HUES64 (cell line): ENCODE results near the gene WASL.

Source experiments
- H3K27ac ChIP-seq: 2 replicates; pipeline ENCODE4 v1.7.0; 2013; ENCODE audit warnings: low read depth, low read length, inconsistent platforms
- H3K27me3 ChIP-seq: 2 replicates; pipeline ENCODE4 v1.6.1; 2013; ENCODE audit warnings: mild to moderate bottlenecking, low read length; ENCODE audit not compliant: insufficient read depth
- H3K36me3 ChIP-seq: 2 replicates; pipeline ENCODE4 v1.6.1; 2013; ENCODE audit warnings: mild to moderate bottlenecking, low read length; ENCODE audit not compliant: insufficient read depth
- H3K4me1 ChIP-seq: 2 replicates; pipeline ENCODE4 v1.6.1; 2013; ENCODE audit warnings: mild to moderate bottlenecking, low read length, moderate library complexity; ENCODE audit not compliant: insufficient read depth
- H3K4me3 ChIP-seq: 2 replicates; pipeline ENCODE4 v1.5.1; 2013; ENCODE audit warnings: mild to moderate bottlenecking, low read length, moderate library complexity
- H3K9ac ChIP-seq: 2 replicates; pipeline ENCODE4 v1.6.1; 2013; ENCODE audit warnings: mild to moderate bottlenecking, low read depth, low read length
- H3K9me3 ChIP-seq: 2 replicates; pipeline ENCODE4 v1.6.1; 2013; ENCODE audit warnings: low read depth, low read length; ENCODE audit not compliant: insufficient read depth
- WGBS: fragments of 150-250, 120-280 bp; methylation state at CpG from one replicate; pipeline ENCODE4 v1.1.7; 2013; ENCODE audit warnings: missing lambda C conversion rate; 5-methylcytosine and 5-hydroxymethylcytosine counted together

WASL gene

DNA sequence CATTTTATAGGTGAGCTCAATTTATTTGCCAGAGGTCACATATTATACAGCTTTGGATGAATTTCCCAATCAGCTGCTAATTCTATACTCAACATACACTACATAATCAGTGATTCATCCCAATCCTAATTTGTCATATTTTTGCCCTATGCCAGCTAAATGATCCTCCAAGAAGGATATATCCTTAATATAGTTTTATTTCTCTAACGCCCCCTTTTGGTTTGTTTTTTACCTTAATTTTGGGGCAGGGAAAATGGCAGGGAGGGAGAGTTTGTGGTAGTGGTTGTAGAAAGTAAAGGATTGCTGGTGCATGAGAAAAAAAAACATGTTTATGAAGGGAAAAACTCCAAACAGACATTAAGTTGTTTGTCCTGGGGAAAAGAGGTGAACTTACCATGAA, 31.9 kb downstream of the WASL start:
- H3K36me3 ChIP-seq: 0 out of 2 replicates have a peak, but pooled peaks cover 3% of the 10 kb centered on the region
- H3K4me3 ChIP-seq: no peak overlapping the region
- H3K9me3 ChIP-seq: no peaks in the 10 kb centered on the region
- H3K27me3 ChIP-seq: no peaks in the 10 kb centered on the region
- peaks cover 17% of the 10 kb centered on the region for H3K4me1 ChIP-seq
- no peak overlapping the region for H3K9ac ChIP-seq
- WGBS: 73% methylated on average over 1 of the region's 1 CpG
- H3K27ac ChIP-seq: no peak overlapping the region

DNA sequence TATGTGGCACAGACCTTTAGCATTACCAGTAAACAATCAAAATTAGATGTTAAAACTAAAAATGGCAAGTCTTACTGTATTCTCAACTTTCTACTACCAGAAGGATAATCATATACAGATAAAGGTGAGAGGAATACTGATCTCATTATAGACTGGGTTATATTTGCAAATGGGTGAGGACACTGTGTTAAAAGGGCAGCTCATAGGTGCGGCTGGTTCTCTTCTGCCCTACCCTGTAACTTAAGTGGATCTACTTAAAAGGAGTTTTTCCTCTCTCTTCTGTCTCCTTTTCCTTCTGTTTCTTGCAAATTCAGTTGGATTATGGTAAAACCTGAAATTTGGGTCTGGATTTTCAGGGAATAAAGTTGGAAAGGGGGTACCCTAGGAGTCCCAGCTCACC, 33.0 kb downstream of the WASL start:
- Histone ChIP-seq H3K27me3 (no peaks in the 10 kb centered on the region), H3K36me3 (0 out of 2 replicates have a peak, but pooled peaks cover 3% of the 10 kb centered on the region), H3K4me3 (no peak overlapping the region), H3K27ac (no peak overlapping the region), H3K4me1 (peaks cover 22% of the 10 kb centered on the region), H3K9me3 (no peaks in the 10 kb centered on the region), H3K9ac (no peak overlapping the region)
- WGBS: 40% methylated on average over 1 of the region's 1 CpG

DNA sequence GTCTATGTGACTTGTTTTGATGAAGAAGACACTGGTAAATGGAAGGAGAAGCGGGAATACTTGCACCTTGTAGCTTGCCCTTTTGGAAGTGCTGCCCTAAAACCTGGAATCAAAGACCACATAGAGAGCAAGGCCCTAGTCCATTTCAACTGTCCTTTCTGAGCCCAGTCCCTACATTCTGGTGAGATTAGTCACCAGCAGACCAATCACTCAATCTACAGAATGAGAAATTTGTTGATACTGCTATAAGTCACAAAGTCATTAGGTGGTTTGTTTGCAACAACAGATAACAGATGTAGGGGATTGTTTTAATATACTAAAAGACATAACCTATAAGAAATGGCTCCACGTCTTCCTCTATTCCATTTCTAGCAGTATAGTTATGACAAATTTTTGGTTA, 33.6 kb downstream of the WASL start:
- Histone ChIP-seq H3K9ac (no peak overlapping the region), H3K27me3 (no peaks in the 10 kb centered on the region), H3K4me3 (no peak overlapping the region), H3K36me3 (0 out of 2 replicates have a peak, but pooled peaks cover 3% of the 10 kb centered on the region), H3K27ac (no peak overlapping the region), H3K4me1 (peaks cover 28% of the 10 kb centered on the region), H3K9me3 (no peaks in the 10 kb centered on the region)
- 86% methylated on average over 2 of the region's 2 CpGs for WGBS

DNA sequence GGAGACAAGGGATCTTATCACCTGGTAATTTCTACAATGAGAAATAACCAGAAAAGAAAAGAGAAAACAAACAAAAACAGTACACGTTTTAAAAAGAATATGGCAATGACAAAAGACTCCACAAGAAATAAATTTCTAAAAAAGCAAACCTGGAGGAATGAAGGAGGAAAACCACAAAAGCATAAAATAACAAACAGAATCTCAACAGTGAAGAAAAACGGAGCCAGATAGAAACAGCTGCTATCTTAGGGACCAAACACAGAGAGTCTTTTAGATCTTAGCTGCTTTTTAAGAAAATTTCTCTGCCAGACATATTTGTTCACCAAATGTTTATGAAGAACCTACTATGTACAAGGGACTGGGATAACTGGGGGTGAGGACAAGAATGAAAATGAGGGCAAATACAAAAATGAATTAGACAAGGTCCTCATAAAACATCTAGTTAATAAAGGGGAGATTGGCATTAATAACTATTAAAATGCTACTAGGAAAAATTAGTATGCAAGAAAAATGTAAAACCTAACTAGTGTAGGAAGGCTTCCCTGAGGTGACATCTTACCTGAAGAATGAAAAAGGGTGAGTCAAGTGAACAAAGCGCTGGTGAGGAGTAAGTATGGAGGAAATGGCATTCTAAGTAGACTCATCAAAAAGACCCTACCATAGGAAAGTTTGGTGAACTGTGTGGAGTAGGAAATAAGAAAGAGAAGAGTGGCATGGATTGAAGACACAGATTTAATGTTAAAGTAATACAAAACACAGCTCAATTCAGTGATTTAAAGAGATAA, 34.3 kb downstream of the WASL start:
- Histone ChIP-seq H3K27ac (no peak overlapping the region; the same call in 1 of the 2 replicates), H3K4me1 (peaks cover 28% of the 10 kb centered on the region), H3K4me3 (no peak overlapping the region), H3K9ac (no peak overlapping the region), H3K36me3 (0 out of 2 replicates have a peak, but pooled peaks cover 3% of the 10 kb centered on the region), H3K9me3 (no peaks in the 10 kb centered on the region), H3K27me3 (no peaks in the 10 kb centered on the region)
- WGBS: 94% methylated on average over 2 of the region's 3 CpGs

- no peak overlapping the region for H3K9ac ChIP-seq
- peaks cover 28% of the 10 kb centered on the region for H3K4me1 ChIP-seq
- WGBS: 76% methylated on average over 1 of the region's 1 CpG
- no peak overlapping the region for H3K27ac ChIP-seq
- H3K4me3 ChIP-seq: no peak overlapping the region
- peaks cover 19% of the 10 kb centered on the region for H3K36me3 ChIP-seq
- H3K27me3 ChIP-seq: no peaks in the 10 kb centered on the region
- no peaks in the 10 kb centered on the region for H3K9me3 ChIP-seq
These were observed 36.2 kb downstream of the WASL start for GRCh38 chr7:123712619-123713018.

DNA sequence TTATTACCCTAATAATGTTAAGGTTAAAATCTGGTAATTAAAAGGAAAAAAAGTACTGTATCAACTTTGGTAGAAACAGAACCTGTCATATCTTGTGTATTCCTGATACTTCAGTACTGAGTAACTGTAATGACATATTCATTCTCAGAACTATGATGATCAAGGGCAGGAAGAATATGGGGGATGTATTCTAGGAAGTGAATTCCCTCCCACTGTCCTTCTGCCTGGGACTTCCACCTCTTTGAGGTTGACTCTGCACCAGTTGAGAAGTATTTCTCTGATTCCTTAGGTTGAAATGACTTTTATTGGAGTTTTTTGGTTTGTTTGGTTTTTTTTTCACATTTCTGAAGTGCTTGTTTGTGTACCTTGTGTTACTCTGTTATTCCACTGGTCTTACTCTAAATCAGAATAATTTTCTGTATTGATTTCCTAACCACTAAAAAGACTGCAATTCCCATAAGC, 36.9 kb downstream of the WASL start:
- Histone ChIP-seq H3K9me3 (no peaks in the 10 kb centered on the region), H3K27me3 (no peaks in the 10 kb centered on the region), H3K9ac (no peak overlapping the region), H3K36me3 (peaks cover 27% of the 10 kb centered on the region), H3K4me3 (no peak overlapping the region), H3K27ac (no peak overlapping the region), H3K4me1 (peaks cover 24% of the 10 kb centered on the region; the same call in 1 of the 2 replicates)

DNA sequence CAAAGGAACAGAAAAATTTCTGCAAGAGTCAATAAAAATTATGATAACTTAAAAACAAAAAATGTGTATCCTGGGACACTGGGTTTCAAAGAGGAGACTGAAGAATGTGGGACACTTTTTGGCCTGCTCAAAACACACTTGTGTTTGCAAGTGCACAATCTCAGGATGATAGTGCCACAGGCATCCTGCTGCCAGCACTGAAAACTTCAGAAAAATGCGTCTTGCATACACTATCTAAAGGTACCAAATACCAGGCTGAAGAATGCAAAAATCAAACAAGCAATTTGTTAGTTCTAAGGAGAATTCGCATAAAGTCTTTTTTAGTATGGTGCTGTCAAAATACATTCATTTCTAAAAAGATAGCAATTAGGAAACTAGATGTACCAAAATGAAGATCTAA, 38.1 kb downstream of the WASL start:
- Histone ChIP-seq H3K27ac (no peak overlapping the region), H3K9me3 (no peaks in the 10 kb centered on the region), H3K36me3 (peaks cover 39% of the 10 kb centered on the region), H3K4me1 (peaks cover 21% of the 10 kb centered on the region; the same call in 1 of the 2 replicates), H3K27me3 (no peaks in the 10 kb centered on the region), H3K4me3 (no peak overlapping the region), H3K9ac (no peak overlapping the region)
- 92% methylated on average over 1 of the region's 2 CpGs for WGBS

DNA sequence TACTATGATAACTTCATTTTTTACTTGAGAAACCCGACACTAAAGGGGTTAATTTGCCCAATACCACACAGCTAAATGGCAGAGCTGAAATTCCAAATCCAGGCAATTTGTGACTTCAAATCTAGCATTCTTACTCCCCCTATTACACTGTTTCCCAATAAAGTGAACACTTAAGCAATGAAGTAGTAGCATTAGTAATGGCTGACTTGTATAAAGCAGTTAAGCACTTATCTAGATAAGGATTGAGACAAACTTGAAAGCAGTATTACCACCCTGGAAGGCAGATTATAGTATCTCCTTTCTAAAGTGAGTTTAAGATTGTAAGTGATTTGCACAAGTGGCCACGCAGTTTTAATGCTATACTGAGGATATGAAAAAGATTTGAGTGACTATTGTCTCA, 39.3 kb downstream of the WASL start:
- no peaks in the 10 kb centered on the region for H3K27me3 ChIP-seq
- 54% methylated on average over 2 of the region's 2 CpGs for WGBS
- H3K9ac ChIP-seq: no peak overlapping the region
- H3K4me1 ChIP-seq: peaks cover 11% of the 10 kb centered on the region; the same call in 1 of the 2 replicates
- peaks cover 50% of the 10 kb centered on the region for H3K36me3 ChIP-seq
- no peak overlapping the region for H3K27ac ChIP-seq
- no peak overlapping the region for H3K4me3 ChIP-seq
- H3K9me3 ChIP-seq: no peaks in the 10 kb centered on the region

DNA sequence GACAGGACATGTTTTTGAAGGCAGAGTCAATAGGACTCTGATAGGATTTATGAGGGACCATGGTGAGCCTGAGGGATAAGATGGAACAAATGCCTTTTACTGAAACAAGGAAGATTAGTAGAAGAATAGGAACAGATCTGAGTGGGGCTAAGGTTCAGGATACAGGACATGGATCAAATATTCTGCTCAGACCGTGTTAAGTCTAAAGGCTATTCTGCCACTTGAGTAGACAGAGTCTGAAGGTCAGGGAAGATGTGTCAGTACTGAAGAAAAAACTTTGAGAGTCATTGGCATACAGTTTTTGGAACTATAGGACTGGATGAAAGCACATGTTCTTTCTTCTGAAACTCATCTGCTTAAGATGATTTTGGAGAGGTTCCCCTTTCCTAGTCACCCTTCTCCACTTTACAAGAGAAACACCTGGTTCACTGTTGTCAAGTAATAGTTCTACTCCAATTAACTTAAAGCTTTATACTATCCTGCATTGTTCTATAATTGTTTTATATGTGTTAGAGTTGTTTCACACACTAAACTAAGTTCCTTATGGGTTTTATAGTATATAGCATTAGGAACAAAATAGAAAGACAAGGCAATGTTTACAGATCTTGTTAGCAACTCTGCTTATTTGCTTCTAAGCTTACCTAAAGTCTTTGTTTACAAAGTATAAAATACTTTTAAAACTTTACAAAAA, 43.4 kb downstream of the WASL start:
- peaks cover 1% of the 10 kb centered on the region; the same call in 1 of the 2 replicates for H3K4me1 ChIP-seq
- H3K9ac ChIP-seq: no peak overlapping the region
- H3K9me3 ChIP-seq: no peaks in the 10 kb centered on the region
- WGBS: 85% methylated on average over 1 of the region's 1 CpG
- peaks cover 80% of the 10 kb centered on the region for H3K36me3 ChIP-seq
- H3K27me3 ChIP-seq: no peaks in the 10 kb centered on the region
- H3K27ac ChIP-seq: no peak overlapping the region
- no peak overlapping the region for H3K4me3 ChIP-seq

DNA sequence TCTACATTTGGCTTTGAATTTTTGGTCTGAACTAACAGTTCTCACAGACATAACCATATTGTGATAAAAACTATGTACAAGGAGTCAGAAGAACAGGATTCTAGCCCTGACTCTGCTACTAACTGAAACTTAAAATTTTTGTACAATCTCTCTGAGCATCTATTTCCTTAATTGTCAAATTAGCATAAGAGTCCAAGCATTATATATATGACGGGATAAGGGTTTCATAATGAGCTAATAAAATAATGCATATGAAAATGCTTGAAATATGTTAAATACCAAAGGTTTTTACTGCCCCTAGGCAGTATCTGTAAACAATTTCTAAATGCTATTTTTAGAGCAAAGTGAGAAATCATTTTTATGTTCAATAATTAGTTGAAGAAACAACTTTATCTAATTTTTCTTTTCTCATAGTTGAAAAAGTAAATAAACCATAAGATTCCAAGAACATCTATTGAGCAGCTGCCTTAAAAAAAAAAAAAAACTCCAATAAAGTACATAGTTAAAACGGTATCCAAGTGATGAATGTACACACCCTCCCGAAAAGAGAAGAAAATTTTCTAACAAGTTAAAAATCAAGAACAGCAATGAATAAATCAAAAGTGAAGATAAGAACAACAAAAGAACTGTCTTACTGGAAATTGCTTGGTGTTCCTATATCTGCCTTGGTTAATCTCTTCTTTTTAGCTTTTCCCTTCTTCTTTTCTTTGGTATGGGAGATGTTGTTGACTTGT, 52.7 kb downstream of the WASL start:
- peaks cover 5% of the 10 kb centered on the region; the same call in 1 of the 2 replicates for H3K4me1 ChIP-seq
- no peaks in the 10 kb centered on the region for H3K9me3 ChIP-seq
- H3K27ac ChIP-seq: no peak overlapping the region
- no peaks in the 10 kb centered on the region for H3K27me3 ChIP-seq
- H3K9ac ChIP-seq: no peak overlapping the region
- H3K4me3 ChIP-seq: no peak overlapping the region
- 100% methylated on average over 2 of the region's 3 CpGs for WGBS
- H3K36me3 ChIP-seq: peaks cover 95% of the 10 kb centered on the region

DNA sequence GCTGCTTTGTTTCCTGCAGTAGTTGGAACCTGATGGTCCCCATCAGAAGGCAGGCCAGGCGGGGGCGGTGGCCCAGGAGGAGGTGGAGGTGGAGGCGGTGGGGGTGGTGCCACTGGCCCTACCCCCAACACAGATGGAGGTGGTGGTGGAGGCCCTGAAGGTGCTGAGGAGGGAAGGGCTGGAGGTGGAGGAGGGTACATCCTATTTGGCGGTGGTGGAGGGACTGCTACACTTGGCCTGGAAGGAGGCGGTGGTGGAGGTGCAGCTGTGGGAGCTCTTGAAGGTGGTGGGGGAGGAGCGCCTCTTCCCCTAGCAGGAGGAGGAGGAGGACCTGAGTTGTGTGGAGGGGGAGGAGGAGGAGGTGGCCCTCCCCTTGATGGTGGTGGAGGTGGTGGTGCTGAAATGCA, 56.3 kb downstream of the WASL start:
- no peak overlapping the region for H3K9ac ChIP-seq
- peaks cover 96% of the 10 kb centered on the region for H3K36me3 ChIP-seq
- H3K27ac ChIP-seq: peak overlapping the region; percentile 11; the same call in 1 of the 2 replicates
- H3K27me3 ChIP-seq: no peaks in the 10 kb centered on the region
- no peak overlapping the region for H3K4me3 ChIP-seq
- WGBS: 69% methylated on average over 6 of the region's 6 CpGs
- peaks cover 5% of the 10 kb centered on the region; the same call in 1 of the 2 replicates for H3K4me1 ChIP-seq
- no peaks in the 10 kb centered on the region for H3K9me3 ChIP-seq
